ENCODE measurements around the gene RPL4. TPM values are rescaled to one million over a fixed set of nuclear protein-coding genes. Genes with fewer than 3 reads are reported as not detected.

The RPL4 gene
- total RNA-seq, 6 donors from 2014 or later = 807 to 2,526 (median 1,681) TPM

GRCh38 chr15:66524838-66525237 lies 20.2 kb upstream of the RPL4 start:
- Histone ChIP-seq H3K4me3 (no peak overlapping the region), H3K9me3 (no peaks in the 10 kb centered on the region), H3K4me1 (no peaks in the 10 kb centered on the region), H3K36me3 (peaks cover 4 to 24% (median 7%) of the 10 kb centered on the region in 4 donors), H3K27ac (no peak overlapping the region), H3K27me3 (no peaks in the 10 kb centered on the region)
- no peak for ATAC-seq (ENCODE audit: low FRiP score in 2 of 2)
- TF ChIP-seq POLR2AphosphoS5 (IDR thresholded peaks at IDR 0.05) = no peak
- no peak for TF ChIP-seq POLR2A (IDR thresholded peaks at IDR 0.05)
- TF ChIP-seq EP300 (IDR thresholded peaks at IDR 0.05) = no peak
- TF ChIP-seq, protein P1, sequence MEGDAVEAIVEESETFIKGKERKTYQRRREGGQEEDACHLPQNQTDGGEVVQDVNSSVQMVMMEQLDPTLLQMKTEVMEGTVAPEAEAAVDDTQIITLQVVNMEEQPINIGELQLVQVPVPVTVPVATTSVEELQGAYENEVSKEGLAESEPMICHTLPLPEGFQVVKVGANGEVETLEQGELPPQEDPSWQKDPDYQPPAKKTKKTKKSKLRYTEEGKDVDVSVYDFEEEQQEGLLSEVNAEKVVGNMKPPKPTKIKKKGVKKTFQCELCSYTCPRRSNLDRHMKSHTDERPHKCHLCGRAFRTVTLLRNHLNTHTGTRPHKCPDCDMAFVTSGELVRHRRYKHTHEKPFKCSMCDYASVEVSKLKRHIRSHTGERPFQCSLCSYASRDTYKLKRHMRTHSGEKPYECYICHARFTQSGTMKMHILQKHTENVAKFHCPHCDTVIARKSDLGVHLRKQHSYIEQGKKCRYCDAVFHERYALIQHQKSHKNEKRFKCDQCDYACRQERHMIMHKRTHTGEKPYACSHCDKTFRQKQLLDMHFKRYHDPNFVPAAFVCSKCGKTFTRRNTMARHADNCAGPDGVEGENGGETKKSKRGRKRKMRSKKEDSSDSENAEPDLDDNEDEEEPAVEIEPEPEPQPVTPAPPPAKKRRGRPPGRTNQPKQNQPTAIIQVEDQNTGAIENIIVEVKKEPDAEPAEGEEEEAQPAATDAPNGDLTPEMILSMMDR (IDR thresholded peaks at IDR 0.05) = no peak
- no peak for DNase-seq
- 62 to 85% methylated on average over 4 of the region's 4 CpGs for WGBS, 2 donors

GRCh38 chr15:66523926-66524325 lies 19.3 kb upstream of the RPL4 start:
- WGBS, 2 donors = 92 to 94% methylated on average over 3 of the region's 3 CpGs
- H3K4me1 ChIP-seq = no peaks in the 10 kb centered on the region
- DNase-seq (no peak), ATAC-seq (ENCODE audit: low FRiP score in 2 of 2) (no peak)
- no peaks in the 10 kb centered on the region for H3K9me3 ChIP-seq
- TF ChIP-seq EP300 (IDR thresholded peaks at IDR 0.05) = no peak
- TF ChIP-seq POLR2A (IDR thresholded peaks at IDR 0.05) = no peak
- TF ChIP-seq, protein P1 (IDR thresholded peaks at IDR 0.05) = no peak
- no peak for TF ChIP-seq POLR2AphosphoS5 (IDR thresholded peaks at IDR 0.05)
- no peak overlapping the region for H3K4me3 ChIP-seq
- H3K27me3 ChIP-seq = no peaks in the 10 kb centered on the region
- peaks cover under 1 to 19% (median 3%) of the 10 kb centered on the region in 4 donors for H3K36me3 ChIP-seq
- H3K27ac ChIP-seq = no peak overlapping the region

- peaks cover 0 to 10% (median 4%) of the 10 kb centered on the region in 4 donors for H3K36me3 ChIP-seq
- H3K4me3 ChIP-seq = no peak overlapping the region
- no peak for ATAC-seq (ENCODE audit: low FRiP score in 2 of 2)
- TF ChIP-seq POLR2AphosphoS5 (IDR thresholded peaks at IDR 0.05) = no peak
- TF ChIP-seq, protein P1 (IDR thresholded peaks at IDR 0.05) = no peak
- no peak for TF ChIP-seq EP300 (IDR thresholded peaks at IDR 0.05)
- TF ChIP-seq POLR2A (IDR thresholded peaks at IDR 0.05) = no peak
- H3K9me3 ChIP-seq = no peaks in the 10 kb centered on the region
- no peaks in the 10 kb centered on the region for H3K4me1 ChIP-seq
- WGBS, 2 donors = 92 to 98% methylated on average over 2 of the region's 2 CpGs
- H3K27ac ChIP-seq = no peak overlapping the region
- no peak for DNase-seq
- no peaks in the 10 kb centered on the region for H3K27me3 ChIP-seq
These were observed 11.3 kb upstream of the RPL4 start for GRCh38 chr15:66515901-66516322.

GRCh38 chr15:66514586-66514985 lies 9.9 kb upstream of the RPL4 start:
- H3K27me3 ChIP-seq = no peaks in the 10 kb centered on the region
- TF ChIP-seq POLR2AphosphoS5 (IDR thresholded peaks at IDR 0.05) (no peak), POLR2A (IDR thresholded peaks at IDR 0.05) (no peak), EP300 (IDR thresholded peaks at IDR 0.05) (no peak)
- TF ChIP-seq, protein P1 (IDR thresholded peaks at IDR 0.05) = no peak
- DNase-seq (no peak), ATAC-seq (ENCODE audit: low FRiP score in 2 of 2) (no peak)
- H3K27ac ChIP-seq = no peak overlapping the region
- WGBS, 2 donors = 74 to 83% methylated on average over 3 of the region's 3 CpGs
- no peaks in the 10 kb centered on the region for H3K9me3 ChIP-seq
- no peak overlapping the region for H3K4me3 ChIP-seq
- H3K4me1 ChIP-seq = no peaks in the 10 kb centered on the region
- H3K36me3 ChIP-seq = peaks cover 0 to 10% (median 2%) of the 10 kb centered on the region in 4 donors

GRCh38 chr15:66508293-66508883 lies 3.7 kb upstream of the RPL4 start:
- Histone ChIP-seq H3K27ac (no peak overlapping the region), H3K27me3 (no peaks in the 10 kb centered on the region), H3K36me3 (no peaks in the 10 kb centered on the region), H3K4me3 (no peak overlapping the region), H3K9me3 (no peaks in the 10 kb centered on the region), H3K4me1 (peaks cover 10 to 15% (median 12%) of the 10 kb centered on the region in 4 donors)
- DNase-seq = no peak
- WGBS, 2 donors = 91 to 93% methylated on average over 3 of the region's 3 CpGs
- no peak for ATAC-seq (ENCODE audit: low FRiP score in 2 of 2)
- TF ChIP-seq EP300 (IDR thresholded peaks at IDR 0.05) = no peak
- TF ChIP-seq POLR2A (IDR thresholded peaks at IDR 0.05) = no peak
- TF ChIP-seq, protein P1 (IDR thresholded peaks at IDR 0.05) = no peak
- no peak for TF ChIP-seq POLR2AphosphoS5 (IDR thresholded peaks at IDR 0.05)

Measured in upper lobe of left lung (tissue), 6 donors.